GM23248 (cell line): ENCODE measurements around the gene TTC39B.

Source experiments
- EZH2 ChIP-seq: fragments of 200-600 bp; sonication (generic); IDR thresholded peaks from 2 replicates; pipeline ENCODE4 v1.6.1; 2018; ENCODE audit warnings: antibody characterized with exemption, mild to moderate bottlenecking; ENCODE audit not compliant: insufficient read depth, poor library complexity, severe bottlenecking
- EZH2phosphoT487 ChIP-seq: fragments of 200-600 bp; sonication (generic); IDR thresholded peaks from 2 replicates; pipeline ENCODE4 v1.6.1; 2018; ENCODE audit warnings: antibody characterized with exemption, moderate library complexity, mild to moderate bottlenecking, low read depth; ENCODE audit not compliant: insufficient read depth

DNA sequence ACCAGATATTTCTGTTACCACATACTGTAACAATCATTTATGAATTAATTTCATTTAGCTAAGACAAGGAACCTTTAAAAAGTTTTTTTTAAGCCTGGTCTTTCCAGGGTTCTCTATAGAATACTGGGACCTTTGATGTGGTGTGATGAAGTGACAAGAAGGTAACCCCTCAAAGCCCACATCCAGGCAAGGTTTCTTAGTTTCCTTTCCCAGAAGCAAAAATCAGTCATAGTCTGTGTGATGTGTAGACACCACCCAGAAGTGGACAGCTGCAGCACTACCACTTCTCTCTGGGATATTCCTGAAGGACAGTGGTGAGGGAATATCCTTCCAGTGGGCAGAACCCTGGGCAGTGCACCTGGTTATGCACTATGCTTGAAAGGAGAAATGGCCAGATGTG, 115.6 kb downstream of the TTC39B start:
- TF ChIP-seq EZH2phosphoT487 (no peak), EZH2 (no peak)
